Astrocyte of the spinal cord (primary cell): ENCODE measurements around the gene MED6.

Experiments
- DNase-seq: peaks from one replicate; pipeline ENCODE4 v3.0.0; 2011; ENCODE audit warnings: low read depth, low spot score
- H3K4me3 ChIP-seq: 2 replicates; pipeline ENCODE4 v1.5.1; 2011; ENCODE audit warnings: low read depth, mild to moderate bottlenecking, low read length, moderate library complexity
- CTCF ChIP-seq: IDR thresholded peaks from 2 replicates; pipeline ENCODE4 v1.5.1; 2012; ENCODE audit warnings: low read depth, mild to moderate bottlenecking, low read length, inconsistent platforms
- in situ Hi-C: cut with HindIII; loops from 2 replicates; pipeline ENCODE4 v1.10.0; 2017; ENCODE audit warnings: low sequenced_read_pairs

Gene MED6

GRCh38 chr14:70602254-70602653, 1.8 kb upstream of the MED6 start:
- in situ Hi-C loops: no loop called here
- TF ChIP-seq CTCF: no peak

GRCh38 chr14:70601162-70601561, 707 bp upstream of the MED6 start:
- no peak for DNase-seq
- no peak for TF ChIP-seq CTCF
- in situ Hi-C loops: no loop called here
- H3K4me3 ChIP-seq: peak overlapping the region; percentile 97

More at GRCh38 chr14:70602254-70602653, 1.8 kb upstream of the MED6 start:
- DNase-seq: no peak
- H3K4me3 ChIP-seq: no peak overlapping the region

- peak overlapping the region; percentile 97 for H3K4me3 ChIP-seq
- in situ Hi-C loops: no loop called here
- DNase-seq: no peak
- no peak for TF ChIP-seq CTCF
These were observed 1.1 kb downstream of the MED6 start for GRCh38 chr14:70599345-70599744.

GRCh38 chr14:70597731-70598130, 2.7 kb downstream of the MED6 start:
- no peak for TF ChIP-seq CTCF
- no peak for DNase-seq
- H3K4me3 ChIP-seq: no peak overlapping the region
- in situ Hi-C loops: no loop called here

- DNase-seq: peak; percentile 52
- no peak for TF ChIP-seq CTCF
- in situ Hi-C loops: no loop called here
- H3K4me3 ChIP-seq: no peak overlapping the region
These were observed 4.8 kb downstream of the MED6 start for GRCh38 chr14:70595443-70596185.

GRCh38 chr14:70594461-70594860, 6.0 kb downstream of the MED6 start:
- H3K4me3 ChIP-seq: no peak overlapping the region
- in situ Hi-C loops: no loop called here
- no peak for DNase-seq
- TF ChIP-seq CTCF: no peak

- peak; percentile 8 for TF ChIP-seq CTCF
- H3K4me3 ChIP-seq: no peak overlapping the region
- in situ Hi-C loops: no loop called here
- DNase-seq: no peak
These were observed 15.2 kb downstream of the MED6 start for GRCh38 chr14:70585231-70585630.
